ENCODE results near the gene NR2C2. TPM values are rescaled to one million over a fixed set of nuclear protein-coding genes. Genes with fewer than 3 reads are reported as not detected.

Gene NR2C2
- total RNA-seq, 1 experiment from 2014 or later = 50.8 TPM

- TF ChIP-seq MLX (CRISPR knock-in tag; IDR thresholded peaks at IDR 0.05) = no peak
- no peak for TF ChIP-seq IRF2 (CRISPR knock-in tag; IDR thresholded peaks at IDR 0.05; ENCODE audit: borderline replicate concordance, low read depth)
- TF ChIP-seq ESRRA (CRISPR knock-in tag; IDR thresholded peaks at IDR 0.05; ENCODE audit: borderline replicate concordance) = no peak
- no peak for TF ChIP-seq HMGXB4 (CRISPR knock-in tag; IDR thresholded peaks at IDR 0.05)
- TF ChIP-seq ZNF263 (CRISPR knock-in tag; IDR thresholded peaks at IDR 0.05; ENCODE audit: low read depth) = no peak
- no peak for TF ChIP-seq FOXP4 (CRISPR knock-in tag; IDR thresholded peaks at IDR 0.05)
- no peak for TF ChIP-seq IRF1 (CRISPR knock-in tag; IDR thresholded peaks at IDR 0.05)
These were observed 40.1 kb upstream of the NR2C2 start (continued) for GRCh38 chr3:14907043-14907966.

- Mint-ChIP-seq H3K27ac (no peak overlapping the region), H3K4me1 (peaks cover 6% of the 10 kb centered on the region), H3K27me3 (ENCODE audit: low read depth) (no peaks in the 10 kb centered on the region), H3K36me3 (peaks cover 18% of the 10 kb centered on the region), H3K9me3 (peaks cover 14% of the 10 kb centered on the region), H3K4me3 (no peak overlapping the region)
- DNase-seq (ENCODE audit: low spot score) = no peak
- CTCF ChIA-PET = no interaction called here
- POLR2A ChIA-PET = no interaction called here
- TF ChIP-seq CTCF (IDR thresholded peaks at IDR 0.05) (no peak), PRRX2 (CRISPR knock-in tag; IDR thresholded peaks at IDR 0.05) (no peak), ATF3 (CRISPR knock-in tag; conservative IDR thresholded peaks at IDR 0.05) (no peak), NFYB (CRISPR knock-in tag; conservative IDR thresholded peaks at IDR 0.05; ENCODE audit: low read depth) (no peak), RORB (CRISPR knock-in tag; IDR thresholded peaks at IDR 0.05) (no peak)
- no peak for ATAC-seq
These were observed 38.1 kb upstream of the NR2C2 start for GRCh38 chr3:14909250-14909649.

- ATAC-seq = no peak
- Mint-ChIP-seq H3K36me3 (0 out of 2 replicates have a peak, but pooled peaks cover 2% of the 10 kb centered on the region), H3K9me3 (no peaks in the 10 kb centered on the region), H3K27me3 (ENCODE audit: low read depth) (no peaks in the 10 kb centered on the region), H3K4me3 (no peak overlapping the region), H3K27ac (no peak overlapping the region; the same call in 1 of the 2 replicates), H3K4me1 (peaks cover 6% of the 10 kb centered on the region)
- ChIA-PET CTCF (interaction anchor here (1.3 to 4.8 kb wide), 2 partner anchors 120 to 131 kb away, joined by 3 to 52 read pairs; no protein-coding TSS in a partner anchor), POLR2A (no interaction called here)
- DNase-seq (ENCODE audit: low spot score) = no peak
- TF ChIP-seq ZNF532 (CRISPR knock-in tag; IDR thresholded peaks at IDR 0.05; ENCODE audit: borderline replicate concordance) (no peak), ZNF263 (CRISPR knock-in tag; IDR thresholded peaks at IDR 0.05; ENCODE audit: low read depth) (no peak), ZNF121 (CRISPR knock-in tag; IDR thresholded peaks at IDR 0.05) (no peak), OVOL2 (CRISPR knock-in tag; IDR thresholded peaks at IDR 0.05; ENCODE audit: borderline replicate concordance) (no peak), NR1H2 (CRISPR knock-in tag; IDR thresholded peaks at IDR 0.05) (no peak), USF1 (CRISPR knock-in tag; IDR thresholded peaks at IDR 0.05) (no peak), TEAD4 (CRISPR knock-in tag; IDR thresholded peaks at IDR 0.05) (no peak)
These were observed 35.7 kb upstream of the NR2C2 start for GRCh38 chr3:14911651-14912050.
